SK-N-MC (cell line): ENCODE measurements around the gene AKAP13.

Experiments
- DNase-seq: peaks from one replicate; pipeline ENCODE4 v3.0.0-alpha.2; 2011; ENCODE audit warnings: low read depth, low spot score
- H3K27ac ChIP-seq: fragments of 200-600 bp; sonication (generic); 2 replicates; pipeline ENCODE4 v1.5.1; 2016; ENCODE audit warnings: mixed run types
- H3K36me3 ChIP-seq: fragments of 200-600 bp; sonication (generic); 2 replicates; pipeline ENCODE4 v1.6.1; 2017; ENCODE audit warnings: antibody characterized with exemption, low read length, mixed read lengths; ENCODE audit not compliant: insufficient read depth
- H3K4me3 ChIP-seq: fragments of 200-600 bp; sonication (generic); 2 replicates; pipeline ENCODE4 v1.5.1; 2016
- H3K9ac ChIP-seq: fragments of 200-600 bp; sonication (generic); 2 replicates; pipeline ENCODE4 v1.8.0; 2017; ENCODE audit warnings: mixed run types, mixed read lengths; ENCODE audit not compliant: insufficient read length
- H3K9me3 ChIP-seq: fragments of 200-600 bp; sonication (generic); 2 replicates; pipeline ENCODE4 v1.6.1; 2017; ENCODE audit warnings: low read depth, mild to moderate bottlenecking, antibody characterized with exemption, low read length, moderate library complexity, mixed read lengths
- EZH2 ChIP-seq: fragments of 200-600 bp; sonication (generic); IDR thresholded peaks from one replicate; pipeline ENCODE4 v1.6.1; 2017; ENCODE audit warnings: antibody characterized with exemption
- FOXP2 ChIP-seq: optimal IDR thresholded peaks from 2 replicates; pipeline ENCODE3; 2011; ENCODE audit warnings: mild to moderate bottlenecking, moderate library complexity; ENCODE audit not compliant: insufficient read depth; ENCODE audit errors: extremely low read length, control extremely low read depth
- POLR2AphosphoS5 ChIP-seq: IDR thresholded peaks from 2 replicates; pipeline ENCODE4 v1.6.1; 2012; ENCODE audit warnings: mild to moderate bottlenecking, low read depth, low read length, borderline replicate concordance

The AKAP13 gene

DNA sequence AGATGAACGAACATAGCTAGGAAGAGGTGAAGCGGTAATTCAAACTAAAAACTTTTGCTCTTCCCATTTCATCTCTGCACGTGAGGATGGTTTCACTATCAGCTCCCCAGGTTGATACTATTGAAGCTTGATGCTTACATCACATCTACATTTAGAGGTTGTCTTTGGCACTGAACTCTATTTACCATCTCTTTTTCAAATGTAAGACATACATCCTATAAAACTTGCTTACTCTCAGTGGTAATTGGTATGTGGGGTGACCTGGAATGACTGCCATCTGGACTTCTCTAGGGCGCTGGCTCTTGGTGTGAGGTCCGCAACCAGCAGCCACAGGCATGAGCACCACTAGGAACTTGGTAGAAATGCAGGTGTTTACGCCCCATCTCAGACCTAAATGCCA is 118.1 kb downstream of the AKAP13 start:
- TF ChIP-seq POLR2AphosphoS5 (no peak), FOXP2 (no peak), EZH2 (no peak)
- Histone ChIP-seq H3K9ac (no peak overlapping the region), H3K36me3 (no peaks in the 10 kb centered on the region), H3K4me3 (no peak overlapping the region), H3K9me3 (no peaks in the 10 kb centered on the region), H3K27ac (no peak overlapping the region)
- no peak for DNase-seq

DNA sequence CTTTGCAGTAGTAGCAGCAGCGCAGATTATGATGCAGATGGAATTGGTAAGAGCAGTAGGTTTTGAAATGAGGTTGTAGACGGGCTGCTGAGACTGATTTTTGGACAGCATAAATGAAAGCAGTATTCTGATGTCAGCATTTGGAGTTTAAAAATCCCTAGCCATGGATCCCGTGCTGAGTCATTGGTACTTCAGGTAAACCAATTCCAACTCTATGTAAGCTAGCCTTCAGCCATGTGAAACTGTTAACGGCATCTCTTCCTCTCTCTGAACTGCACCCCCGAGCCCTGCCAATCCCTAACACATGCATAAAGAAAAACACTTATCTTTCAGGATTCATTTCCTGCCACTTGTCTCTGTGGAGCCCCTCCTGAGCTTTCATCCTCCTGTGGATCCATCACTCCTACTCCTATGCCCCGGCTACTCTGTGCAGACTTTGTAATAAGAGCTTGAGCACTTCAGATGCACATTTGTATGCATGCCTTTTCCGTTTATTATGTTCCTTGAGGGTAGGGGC is 119.0 kb downstream of the AKAP13 start:
- Histone ChIP-seq H3K9ac (no peak overlapping the region), H3K27ac (no peak overlapping the region), H3K36me3 (no peaks in the 10 kb centered on the region), H3K9me3 (no peaks in the 10 kb centered on the region), H3K4me3 (peak overlapping the region; percentile 34; the same call in 1 of the 2 replicates)
- peak; percentile 34; the same call in 1 of the 2 replicates for TF ChIP-seq POLR2AphosphoS5
- no peak for TF ChIP-seq FOXP2
- peak; percentile 93 for DNase-seq

DNA sequence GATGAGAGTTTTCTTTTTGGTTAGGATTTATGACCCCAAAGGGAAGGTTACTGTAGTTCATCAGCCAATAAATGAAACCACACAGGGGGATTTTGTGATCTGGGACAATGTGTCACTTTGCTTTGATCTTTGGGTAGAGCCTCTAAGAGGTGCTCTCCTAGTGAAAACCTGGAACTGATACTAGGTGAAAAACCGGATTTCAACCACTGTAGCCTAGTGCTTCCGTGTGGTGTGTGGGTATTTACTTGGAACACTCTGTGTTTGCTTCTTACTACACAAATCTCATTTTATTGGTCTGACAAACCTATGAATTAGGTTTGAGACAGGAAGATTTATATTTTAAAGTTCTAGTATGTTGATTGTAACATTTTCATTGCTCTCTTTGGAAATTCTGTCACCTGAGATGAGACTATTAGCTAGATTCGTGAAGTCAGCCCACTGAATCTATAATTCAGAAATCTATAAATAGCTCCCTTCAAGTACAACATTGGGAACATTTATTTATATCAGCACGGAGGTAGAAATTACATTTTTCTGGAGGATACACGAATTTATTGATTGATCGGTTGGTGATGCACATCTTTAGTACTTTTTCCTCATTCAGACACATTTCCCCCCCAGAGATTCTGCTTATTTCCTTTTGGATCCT is 119.8 kb downstream of the AKAP13 start:
- DNase-seq = no peak
- Histone ChIP-seq H3K27ac (0 out of 2 replicates have a peak overlapping the region, but pooled peaks have one; percentile 9), H3K9me3 (no peaks in the 10 kb centered on the region), H3K9ac (no peak overlapping the region), H3K4me3 (peak overlapping the region; percentile 34), H3K36me3 (no peaks in the 10 kb centered on the region)
- TF ChIP-seq FOXP2 (no peak), EZH2 (no peak), POLR2AphosphoS5 (no peak)

GRCh38 chr15:85500729-85501128 is 120.3 kb downstream of the AKAP13 start:
- Histone ChIP-seq H3K9ac (no peak overlapping the region), H3K9me3 (no peaks in the 10 kb centered on the region), H3K36me3 (no peaks in the 10 kb centered on the region), H3K27ac (no peak overlapping the region), H3K4me3 (no peak overlapping the region)
- TF ChIP-seq POLR2AphosphoS5 = no peak
- TF ChIP-seq EZH2 = no peak
- no peak for DNase-seq

DNA sequence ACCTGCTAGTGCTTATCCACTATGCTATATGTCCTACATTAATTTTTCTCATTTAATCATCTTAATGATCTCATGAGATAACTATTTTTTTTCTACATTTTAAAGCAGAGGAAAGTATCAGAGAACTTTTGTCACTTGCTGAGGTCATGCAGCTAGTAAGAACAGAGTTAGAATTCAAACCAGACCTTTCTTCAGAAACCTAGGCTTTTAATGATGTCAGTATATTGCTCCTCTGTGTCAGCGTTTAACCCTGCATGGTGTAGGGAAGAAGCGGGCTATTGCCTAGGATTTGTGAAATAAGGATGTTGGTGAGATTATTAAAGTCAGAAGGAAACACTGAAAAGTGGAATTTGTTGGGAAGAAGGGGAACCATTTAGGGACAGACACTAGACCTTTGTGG is 121.2 kb downstream of the AKAP13 start:
- H3K27ac ChIP-seq = no peak overlapping the region
- TF ChIP-seq POLR2AphosphoS5 = no peak
- no peak for TF ChIP-seq EZH2
- TF ChIP-seq FOXP2 = no peak
- H3K4me3 ChIP-seq = no peak overlapping the region
- no peaks in the 10 kb centered on the region for H3K9me3 ChIP-seq
- H3K9ac ChIP-seq = no peak overlapping the region
- no peak for DNase-seq
- H3K36me3 ChIP-seq = no peaks in the 10 kb centered on the region

- Histone ChIP-seq H3K36me3 (no peaks in the 10 kb centered on the region), H3K9ac (no peak overlapping the region), H3K27ac (no peak overlapping the region), H3K9me3 (no peaks in the 10 kb centered on the region), H3K4me3 (no peak overlapping the region)
- no peak for TF ChIP-seq EZH2
- TF ChIP-seq FOXP2 = no peak
- no peak for TF ChIP-seq POLR2AphosphoS5
- DNase-seq = no peak
These were observed 122.9 kb downstream of the AKAP13 start for GRCh38 chr15:85503151-85503799.

DNA sequence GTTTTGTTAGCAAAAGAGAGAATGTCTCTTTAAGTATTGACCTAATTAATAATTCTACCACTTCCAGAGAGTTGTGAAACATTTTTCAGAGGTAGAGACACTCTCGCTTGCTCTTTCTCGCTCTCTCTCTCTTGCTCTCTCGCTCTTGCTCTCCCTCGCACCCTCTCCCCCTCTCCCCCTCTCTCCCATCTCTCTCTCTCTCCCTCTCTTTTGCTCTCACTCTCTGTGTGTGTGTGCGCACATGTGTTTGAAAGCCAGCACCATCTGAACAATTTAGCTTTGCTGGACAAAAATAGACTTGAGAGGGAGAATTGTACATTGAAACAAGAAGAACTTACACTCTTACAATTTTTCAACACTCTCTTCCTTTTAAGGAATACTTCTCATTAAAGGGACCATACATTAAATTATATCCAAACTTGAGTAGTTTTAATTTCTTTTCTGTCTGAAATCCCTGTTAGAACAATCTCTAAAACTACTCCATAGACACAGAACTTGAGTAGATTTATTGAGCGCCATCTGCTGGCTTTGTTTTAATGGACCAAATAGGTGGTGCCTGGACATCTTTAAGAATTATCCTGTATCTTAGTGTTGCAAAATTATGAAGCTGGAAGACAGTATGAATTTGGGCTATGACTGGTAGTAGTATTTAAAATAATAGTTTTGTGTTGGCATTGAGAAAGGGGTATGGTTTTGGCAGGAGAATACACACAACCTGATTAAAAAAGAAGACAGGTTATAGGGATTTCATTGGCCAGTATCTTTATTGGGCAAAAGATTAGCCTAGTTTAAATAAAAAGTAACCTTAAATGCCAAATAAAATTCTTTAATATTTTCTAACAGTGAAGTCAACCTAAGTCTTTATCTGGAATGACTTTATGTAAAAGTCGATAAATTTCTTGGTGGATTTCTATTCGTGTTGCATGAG is 124.6 kb downstream of the AKAP13 start:
- no peaks in the 10 kb centered on the region for H3K36me3 ChIP-seq
- H3K27ac ChIP-seq = no peak overlapping the region
- H3K9me3 ChIP-seq = no peaks in the 10 kb centered on the region
- H3K4me3 ChIP-seq = no peak overlapping the region
- DNase-seq = peak; percentile 35
- TF ChIP-seq POLR2AphosphoS5 = no peak
- no peak for TF ChIP-seq FOXP2
- no peak for TF ChIP-seq EZH2
- H3K9ac ChIP-seq = no peak overlapping the region

GRCh38 chr15:85507114-85507513 is 126.7 kb downstream of the AKAP13 start:
- no peaks in the 10 kb centered on the region for H3K36me3 ChIP-seq
- no peak overlapping the region for H3K27ac ChIP-seq
- H3K9me3 ChIP-seq = no peaks in the 10 kb centered on the region
- DNase-seq = no peak
- no peak overlapping the region for H3K9ac ChIP-seq
- no peak for TF ChIP-seq FOXP2
- TF ChIP-seq EZH2 = no peak
- TF ChIP-seq POLR2AphosphoS5 = no peak
- no peak overlapping the region for H3K4me3 ChIP-seq
